Suppressor macrophage treated with lipopolysaccharide for 4 hours (primary cell): ENCODE results near the gene CAMK1.

Source experiments
- DNase-seq: peaks from one replicate; pipeline ENCODE4 v3.0.0-alpha.2; 2020

CAMK1 gene

GRCh38 chr3:9770276-9770812, 597 bp upstream of the CAMK1 start:
- DNase-seq = no peak

GRCh38 chr3:9769012-9769411, 735 bp downstream of the CAMK1 start:
- no peak for DNase-seq

GRCh38 chr3:9768141-9768775, 1.5 kb downstream of the CAMK1 start:
- no peak for DNase-seq

GRCh38 chr3:9767418-9767817, 2.3 kb downstream of the CAMK1 start:
- peak; percentile 58 for DNase-seq

GRCh38 chr3:9765865-9766264, 3.9 kb downstream of the CAMK1 start:
- DNase-seq = no peak

- DNase-seq = no peak
These were observed 6.9 kb downstream of the CAMK1 start for GRCh38 chr3:9762871-9763270.

GRCh38 chr3:9761919-9762318, 7.8 kb downstream of the CAMK1 start:
- no peak for DNase-seq

GRCh38 chr3:9760779-9761505, 8.8 kb downstream of the CAMK1 start:
- no peak for DNase-seq

GRCh38 chr3:9757427-9757826, 12.3 kb downstream of the CAMK1 start:
- no peak for DNase-seq

- no peak for DNase-seq
These were observed 15.1 kb downstream of the CAMK1 start for GRCh38 chr3:9754678-9755077.

- DNase-seq = no peak
These were observed 19.0 kb downstream of the CAMK1 start for GRCh38 chr3:9750556-9751411.

GRCh38 chr3:9749645-9750555, 19.8 kb downstream of the CAMK1 start, which contains the start of gene OGG1:
OGG1 (plus strand) TSS chr3:9749952; CDS start chr3:9750287, 335 bp downstream.
- peak; percentile 97 for DNase-seq

GRCh38 chr3:9749296-9749644, 20.5 kb downstream of the CAMK1 start:
- no peak for DNase-seq

- DNase-seq = no peak
These were observed 21.7 kb downstream of the CAMK1 start for GRCh38 chr3:9748031-9748430.

- peak; percentile 34 for DNase-seq
These were observed 22.5 kb downstream of the CAMK1 start for GRCh38 chr3:9747267-9747666.

GRCh38 chr3:9746330-9746729, 23.4 kb downstream of the CAMK1 start:
- no peak for DNase-seq

- no peak for DNase-seq
These were observed 24.2 kb downstream of the CAMK1 start for GRCh38 chr3:9745521-9745920.

GRCh38 chr3:9744162-9744561, 25.6 kb downstream of the CAMK1 start:
- DNase-seq = no peak

- no peak for DNase-seq
These were observed 26.2 kb downstream of the CAMK1 start for GRCh38 chr3:9743548-9743947.

GRCh38 chr3:9742560-9742959, 27.2 kb downstream of the CAMK1 start:
- DNase-seq = no peak

GRCh38 chr3:9739181-9739580, 30.6 kb downstream of the CAMK1 start:
- DNase-seq = no peak

GRCh38 chr3:9736831-9737230, 32.9 kb downstream of the CAMK1 start:
- no peak for DNase-seq
